ENCODE results near the gene TMC1.

DNA sequence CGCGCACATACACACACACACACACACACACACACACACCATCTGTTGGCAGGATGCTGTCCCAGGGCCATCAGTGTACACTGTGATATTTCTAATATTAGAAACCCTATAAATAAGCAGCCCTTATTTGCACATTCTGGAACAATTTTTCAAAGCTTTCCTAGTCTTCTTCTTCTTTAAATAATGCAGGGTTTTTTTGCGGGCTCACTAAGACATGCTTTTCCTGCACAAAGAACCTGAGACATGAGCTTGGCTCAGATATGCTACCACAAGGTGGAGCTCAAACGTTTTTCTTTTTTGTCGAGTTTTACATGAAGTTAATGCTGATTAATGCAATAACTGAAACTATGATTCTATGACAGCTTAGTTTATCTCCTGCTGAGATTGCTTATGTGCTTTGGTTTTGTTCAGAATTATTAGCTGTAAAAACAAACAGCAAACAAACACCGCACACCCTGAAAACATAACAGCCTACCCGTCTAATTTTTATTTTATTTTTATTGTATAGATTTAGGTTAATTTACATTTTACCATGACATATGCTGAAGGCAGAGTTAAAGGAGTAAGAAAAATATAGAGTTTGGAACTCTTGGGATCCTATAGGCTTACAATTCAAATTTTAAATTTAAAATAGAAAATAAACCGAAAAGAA is 335.7 kb downstream of the TMC1 start:
- TF ChIP-seq POLR2A (IDR thresholded peaks at IDR 0.05) (no peak), POLR2AphosphoS5 (IDR thresholded peaks at IDR 0.05) (no peak), EP300 (IDR thresholded peaks at IDR 0.05) (no peak)
- TF ChIP-seq, protein P1, sequence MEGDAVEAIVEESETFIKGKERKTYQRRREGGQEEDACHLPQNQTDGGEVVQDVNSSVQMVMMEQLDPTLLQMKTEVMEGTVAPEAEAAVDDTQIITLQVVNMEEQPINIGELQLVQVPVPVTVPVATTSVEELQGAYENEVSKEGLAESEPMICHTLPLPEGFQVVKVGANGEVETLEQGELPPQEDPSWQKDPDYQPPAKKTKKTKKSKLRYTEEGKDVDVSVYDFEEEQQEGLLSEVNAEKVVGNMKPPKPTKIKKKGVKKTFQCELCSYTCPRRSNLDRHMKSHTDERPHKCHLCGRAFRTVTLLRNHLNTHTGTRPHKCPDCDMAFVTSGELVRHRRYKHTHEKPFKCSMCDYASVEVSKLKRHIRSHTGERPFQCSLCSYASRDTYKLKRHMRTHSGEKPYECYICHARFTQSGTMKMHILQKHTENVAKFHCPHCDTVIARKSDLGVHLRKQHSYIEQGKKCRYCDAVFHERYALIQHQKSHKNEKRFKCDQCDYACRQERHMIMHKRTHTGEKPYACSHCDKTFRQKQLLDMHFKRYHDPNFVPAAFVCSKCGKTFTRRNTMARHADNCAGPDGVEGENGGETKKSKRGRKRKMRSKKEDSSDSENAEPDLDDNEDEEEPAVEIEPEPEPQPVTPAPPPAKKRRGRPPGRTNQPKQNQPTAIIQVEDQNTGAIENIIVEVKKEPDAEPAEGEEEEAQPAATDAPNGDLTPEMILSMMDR (IDR thresholded peaks at IDR 0.05) = peak; percentile 34 to 39

Data from suprapubic skin (tissue), 4 donors.